Esophagus muscularis mucosa (tissue), 4 donors: ENCODE data around the gene EEPD1.
"Not testable (repeated sequence)": the region's sequence is repeated elsewhere in the genome, so short reads cannot be mapped to it uniquely, and the experiment has no call there.

Experiments used
- CTCF ChIP-seq, 3 experiments: fragments of 200-600 bp in 2 of 3; fragments of 450-650 bp in 1 of 3; sonication (generic) in 2 of 3; IDR thresholded peaks; one replicate each; pipeline ENCODE4 v1.5.1; 2017 to 2019; ENCODE audit warnings: antibody characterized with exemption in 3 of 3, mild to moderate bottlenecking in 2 of 3, moderate library complexity in 1 of 3
- EP300 ChIP-seq: sonication (generic); formaldehyde crosslinking; IDR thresholded peaks from one replicate; pipeline ENCODE4 v1.6.1; 2017; ENCODE audit warnings: antibody characterized with exemption
- POLR2A ChIP-seq: fragments of 450-650 bp; IDR thresholded peaks from one replicate; pipeline ENCODE4 v1.6.1; 2017; ENCODE audit warnings: antibody characterized with exemption, moderate library complexity, mild to moderate bottlenecking, low read depth
- POLR2AphosphoS5 ChIP-seq, 2 donors: sonication (generic); formaldehyde crosslinking; IDR thresholded peaks; one replicate each; pipeline ENCODE4 v1.6.1; 2017; ENCODE audit warnings: antibody characterized with exemption in 2 of 2

- TF ChIP-seq POLR2AphosphoS5 (IDR thresholded peaks at IDR 0.05); CTCF (IDR thresholded peaks at IDR 0.05); POLR2A; EP300: not testable (repeated sequence)
These were observed 90.3 kb downstream of the EEPD1 start for GRCh38 chr7:36243356-36243755.
